ENCODE data around the gene CSK.

CSK gene

GRCh38 chr15:74775894-74776293 is 6.0 kb upstream of the CSK start:
- Histone ChIP-seq H3K4me3 (ENCODE audit: low read depth, low read length) (no peak overlapping the region), H2AK5ac (ENCODE audit: low read length) (no peak overlapping the region), H3K14ac (ENCODE audit: low read length) (no peak overlapping the region), H3K27me3 (ENCODE audit: insufficient read depth, low read length) (no peaks in the 10 kb centered on the region), H3K9me3 (ENCODE audit: insufficient read depth, low read depth, low read length) (no peaks in the 10 kb centered on the region), H3K79me2 (ENCODE audit: control insufficient read depth, insufficient read depth, low read length, poor library complexity) (no peaks in the 10 kb centered on the region), H3K9ac (ENCODE audit: low read length) (no peak overlapping the region), H3K4ac (ENCODE audit: low read depth, low read length) (no peak overlapping the region), H2AFZ (ENCODE audit: insufficient read depth, low read length, poor library complexity) (no peak overlapping the region), H3K79me1 (ENCODE audit: low read length) (no peaks in the 10 kb centered on the region), H3K23ac (ENCODE audit: low read length) (no peak overlapping the region), H2BK12ac (ENCODE audit: low read length) (no peak overlapping the region), H3K36me3 (ENCODE audit: control insufficient read depth in 1 of 2, insufficient read depth in 2 of 2, low read length in 2 of 2) (no peaks in the 10 kb centered on the region), H4K12ac (ENCODE audit: low read depth, low read length) (no peak overlapping the region), H4K91ac (ENCODE audit: low read depth, low read length) (no peak overlapping the region), H2BK5ac (ENCODE audit: low read depth, low read length, poor library complexity) (no peak overlapping the region), H3K4me1 (ENCODE audit: control insufficient read depth in 1 of 2, insufficient read depth in 2 of 2, low read length in 2 of 2) (peaks cover 8 to 14% of the 10 kb centered on the region in 2 experiments), H2BK120ac (ENCODE audit: insufficient read depth, low read length, poor library complexity) (no peak overlapping the region), H4K8ac (ENCODE audit: low read depth, low read length) (no peak overlapping the region), H3K18ac (ENCODE audit: low read length) (no peak overlapping the region), H3K4me2 (ENCODE audit: low read length) (no peak overlapping the region), H3K27ac (ENCODE audit: low read depth, low read length) (no peak overlapping the region)
- no peak for DNase-seq
- no CpG with 5 or more reads among the region's 4 CpGs for WGBS (ENCODE audit: extremely low coverage, insufficient coverage, insufficient read length)

GRCh38 chr15:74776821-74777768 is 4.8 kb upstream of the CSK start:
- no peaks in the 10 kb centered on the region for H3K79me2 ChIP-seq (ENCODE audit: control insufficient read depth, insufficient read depth, low read length, poor library complexity)
- H2BK5ac ChIP-seq (ENCODE audit: low read depth, low read length, poor library complexity), result no peak overlapping the region
- H2AK5ac ChIP-seq (ENCODE audit: low read length), result no peak overlapping the region
- no peak overlapping the region for H3K18ac ChIP-seq (ENCODE audit: low read length)
- no peak overlapping the region for H4K12ac ChIP-seq (ENCODE audit: low read depth, low read length)
- no peak overlapping the region for H3K4me3 ChIP-seq (ENCODE audit: low read depth, low read length)
- peaks cover 2% of the 10 kb centered on the region for H3K79me1 ChIP-seq (ENCODE audit: low read length)
- H2AFZ ChIP-seq (ENCODE audit: insufficient read depth, low read length, poor library complexity), result no peak overlapping the region
- H3K14ac ChIP-seq (ENCODE audit: low read length), result no peak overlapping the region
- no peak overlapping the region for H4K91ac ChIP-seq (ENCODE audit: low read depth, low read length)
- H4K8ac ChIP-seq (ENCODE audit: low read depth, low read length), result no peak overlapping the region
- no peak overlapping the region for H2BK12ac ChIP-seq (ENCODE audit: low read length)
- H2BK120ac ChIP-seq (ENCODE audit: insufficient read depth, low read length, poor library complexity), result no peak overlapping the region
- no peaks in the 10 kb centered on the region for H3K9me3 ChIP-seq (ENCODE audit: insufficient read depth, low read depth, low read length)
- H3K27ac ChIP-seq (ENCODE audit: low read depth, low read length), result no peak overlapping the region
- H3K4me2 ChIP-seq (ENCODE audit: low read length), result no peak overlapping the region
- H3K23ac ChIP-seq (ENCODE audit: low read length), result no peak overlapping the region
- no CpG with 5 or more reads among the region's 13 CpGs for WGBS (ENCODE audit: extremely low coverage, insufficient coverage, insufficient read length)
- no peaks in the 10 kb centered on the region for H3K36me3 ChIP-seq (ENCODE audit: control insufficient read depth in 1 of 2, insufficient read depth in 2 of 2, low read length in 2 of 2)
- peak in 1 of 2 donors; percentile 15 for DNase-seq
- no peaks in the 10 kb centered on the region for H3K27me3 ChIP-seq (ENCODE audit: insufficient read depth, low read length)
- peaks cover 13 to 21% of the 10 kb centered on the region in 2 experiments for H3K4me1 ChIP-seq (ENCODE audit: control insufficient read depth in 1 of 2, insufficient read depth in 2 of 2, low read length in 2 of 2)
- H3K9ac ChIP-seq (ENCODE audit: low read length), result no peak overlapping the region
- H3K4ac ChIP-seq (ENCODE audit: low read depth, low read length), result no peak overlapping the region

GRCh38 chr15:74777769-74778598 is 3.9 kb upstream of the CSK start:
- no peak overlapping the region for H3K4ac ChIP-seq (ENCODE audit: low read depth, low read length)
- H3K4me1 ChIP-seq (ENCODE audit: control insufficient read depth in 1 of 2, insufficient read depth in 2 of 2, low read length in 2 of 2), result peaks cover 18 to 25% of the 10 kb centered on the region in 2 experiments
- H3K4me3 ChIP-seq (ENCODE audit: low read depth, low read length), result no peak overlapping the region
- no peak overlapping the region for H3K9ac ChIP-seq (ENCODE audit: low read length)
- H3K14ac ChIP-seq (ENCODE audit: low read length), result no peak overlapping the region
- no peak overlapping the region for H3K27ac ChIP-seq (ENCODE audit: low read depth, low read length)
- H2BK5ac ChIP-seq (ENCODE audit: low read depth, low read length, poor library complexity), result no peak overlapping the region
- H2AK5ac ChIP-seq (ENCODE audit: low read length), result no peak overlapping the region
- no peaks in the 10 kb centered on the region for H3K36me3 ChIP-seq (ENCODE audit: control insufficient read depth in 1 of 2, insufficient read depth in 2 of 2, low read length in 2 of 2)
- H2AFZ ChIP-seq (ENCODE audit: insufficient read depth, low read length, poor library complexity), result no peak overlapping the region
- H2BK120ac ChIP-seq (ENCODE audit: insufficient read depth, low read length, poor library complexity), result no peak overlapping the region
- H3K18ac ChIP-seq (ENCODE audit: low read length), result no peak overlapping the region
- H3K79me1 ChIP-seq (ENCODE audit: low read length), result peaks cover 7% of the 10 kb centered on the region
- no peak overlapping the region for H4K12ac ChIP-seq (ENCODE audit: low read depth, low read length)
- H3K4me2 ChIP-seq (ENCODE audit: low read length), result no peak overlapping the region
- H3K9me3 ChIP-seq (ENCODE audit: insufficient read depth, low read depth, low read length), result no peaks in the 10 kb centered on the region
- no CpG with 5 or more reads among the region's 6 CpGs for WGBS (ENCODE audit: extremely low coverage, insufficient coverage, insufficient read length)
- DNase-seq, result no peak
- H3K79me2 ChIP-seq (ENCODE audit: control insufficient read depth, insufficient read depth, low read length, poor library complexity), result peaks cover 6% of the 10 kb centered on the region
- no peak overlapping the region for H3K23ac ChIP-seq (ENCODE audit: low read length)
- H4K91ac ChIP-seq (ENCODE audit: low read depth, low read length), result no peak overlapping the region
- H4K8ac ChIP-seq (ENCODE audit: low read depth, low read length), result no peak overlapping the region
- H3K27me3 ChIP-seq (ENCODE audit: insufficient read depth, low read length), result no peaks in the 10 kb centered on the region
- H2BK12ac ChIP-seq (ENCODE audit: low read length), result no peak overlapping the region

- DNase-seq, result no peak
- Histone ChIP-seq H4K91ac (ENCODE audit: low read depth, low read length) (no peak overlapping the region), H3K4me1 (ENCODE audit: control insufficient read depth in 1 of 2, insufficient read depth in 2 of 2, low read length in 2 of 2) (peaks cover 23 to 31% of the 10 kb centered on the region in 2 experiments), H3K4ac (ENCODE audit: low read depth, low read length) (no peak overlapping the region), H3K9me3 (ENCODE audit: insufficient read depth, low read depth, low read length) (no peaks in the 10 kb centered on the region), H3K14ac (ENCODE audit: low read length) (no peak overlapping the region), H3K36me3 (ENCODE audit: control insufficient read depth in 1 of 2, insufficient read depth in 2 of 2, low read length in 2 of 2) (no peaks in the 10 kb centered on the region), H3K9ac (ENCODE audit: low read length) (no peak overlapping the region), H2BK120ac (ENCODE audit: insufficient read depth, low read length, poor library complexity) (no peak overlapping the region), H2BK5ac (ENCODE audit: low read depth, low read length, poor library complexity) (no peak overlapping the region), H3K27ac (ENCODE audit: low read depth, low read length) (no peak overlapping the region), H4K12ac (ENCODE audit: low read depth, low read length) (no peak overlapping the region), H2BK12ac (ENCODE audit: low read length) (no peak overlapping the region), H3K79me2 (ENCODE audit: control insufficient read depth, insufficient read depth, low read length, poor library complexity) (peaks cover 9% of the 10 kb centered on the region), H2AK5ac (ENCODE audit: low read length) (no peak overlapping the region), H3K4me3 (ENCODE audit: low read depth, low read length) (no peak overlapping the region), H4K8ac (ENCODE audit: low read depth, low read length) (no peak overlapping the region), H3K18ac (ENCODE audit: low read length) (no peak overlapping the region), H3K79me1 (ENCODE audit: low read length) (peaks cover 7% of the 10 kb centered on the region), H3K23ac (ENCODE audit: low read length) (no peak overlapping the region), H2AFZ (ENCODE audit: insufficient read depth, low read length, poor library complexity) (no peak overlapping the region), H3K27me3 (ENCODE audit: insufficient read depth, low read length) (no peaks in the 10 kb centered on the region), H3K4me2 (ENCODE audit: low read length) (no peak overlapping the region)
- WGBS (ENCODE audit: extremely low coverage, insufficient coverage, insufficient read length), result no CpG with 5 or more reads among the region's 5 CpGs
Observed at GRCh38 chr15:74778599-74778970, 3.3 kb upstream of the CSK start.

Data from trophoblast cell (in vitro differentiated cells and primary cell).